Esophagus squamous epithelium (tissue), 5 donors: Measurements from ENCODE around the gene FAIM2. TPM values are rescaled to one million over a fixed set of nuclear protein-coding genes. Genes with fewer than 3 reads are reported as not detected.

Experiments
- DNase-seq: peaks from one replicate; lab custom pipeline; 2025; lab: John Stamatoyannopoulos, UW
- H3K27ac ChIP-seq, 4 donors: fragments of 200-600 bp; sonication (generic); one replicate each; pipeline ENCODE4 v1.5.1; 2016 to 2019; ENCODE audit warnings: mild to moderate bottlenecking in 1 of 4
- H3K27me3 ChIP-seq, 4 donors: fragments of 200-600 bp; sonication (generic); 1 replicate in 3 of 4; 2 replicates in 1 of 4; pipeline versions ENCODE4 v1.5.1 to v1.6.0; 2017 to 2021; ENCODE audit warnings: antibody characterized with exemption in 1 of 4
- H3K36me3 ChIP-seq, 3 donors: fragments of 200-600 bp; sonication (generic); one replicate each; pipeline ENCODE4 v1.5.1; 2016 to 2019
- H3K4me1 ChIP-seq, 3 donors: fragments of 200-600 bp; sonication (generic); one replicate each; pipeline ENCODE4 v1.5.1; 2017 to 2019
- H3K4me3 ChIP-seq, 4 donors: fragments of 200-600 bp; sonication (generic); 1 replicate in 3 of 4; 2 replicates in 1 of 4; pipeline ENCODE4 v1.5.1; 2016 to 2019; ENCODE audit warnings: mild to moderate bottlenecking in 2 of 4, moderate library complexity in 1 of 4
- H3K9me3 ChIP-seq, 3 donors: fragments of 200-600 bp; sonication (generic); one replicate each; pipeline ENCODE4 v1.5.1; 2016 to 2019
- CTCF ChIP-seq, 6 experiments: fragments of 450-650 bp in 4 of 6; fragments of 200-600 bp in 2 of 6; sonication (generic) in 2 of 6; IDR thresholded peaks; one replicate each; pipeline ENCODE4 v1.5.1; 2016 to 2019; ENCODE audit warnings: antibody characterized with exemption in 6 of 6, mild to moderate bottlenecking in 4 of 6, moderate library complexity in 4 of 6
- POLR2A ChIP-seq, 4 donors: fragments of 450-650 bp; IDR thresholded peaks; one replicate each; pipeline ENCODE4 v1.6.1; 2017; ENCODE audit warnings: antibody characterized with exemption in 4 of 4, mild to moderate bottlenecking in 4 of 4, moderate library complexity in 3 of 4
- WGBS, 2 donors: methylation state at CpG; one replicate each; pipeline ENCODE4 v1.1.5; 2018; 5-methylcytosine and 5-hydroxymethylcytosine counted together
- intact Hi-C: fragments of 100-400 bp; cut with DNase I; formaldehyde crosslinking; loops from one replicate; pipeline ENCODE4 v1.15.0; 2022
- total RNA-seq, 4 donors: library from RNA; depleted of rRNA; stranded (reverse); fragments of >200 nt; gene quantifications; one replicate each; pipeline ENCODE4 v1.1.0, GENCODE V29; 2016
- donor health status: DM: yes; HTN: yes; CAD: no.

The FAIM2 gene
- total RNA-seq, 4 donors from 2014 or later = 0.13 to 2.9 (median 0.23) TPM

- Histone ChIP-seq H3K27ac (peak overlapping the region; percentile 42 to 88 (median 84)), H3K36me3 (no peaks in the 10 kb centered on the region), H3K4me1 (peaks cover 22 to 82% (median 46%) of the 10 kb centered on the region in 3 donors), H3K4me3 (no peak overlapping the region), H3K9me3 (no peaks in the 10 kb centered on the region), H3K27me3 (no peaks in the 10 kb centered on the region)
- DNase-seq = no peak
- TF ChIP-seq POLR2A (IDR thresholded peaks at IDR 0.05) (no peak), CTCF (IDR thresholded peaks at IDR 0.05) (no peak)
- intact Hi-C loops = no loop called here
- WGBS, 2 donors = no CpG with 5 or more reads among the region's 1 CpG
Measured at GRCh38 chr12:49939707-49940106, 36.0 kb upstream of the FAIM2 start.

GRCh38 chr12:49939307-49939706 is 35.6 kb upstream of the FAIM2 start:
- Histone ChIP-seq H3K4me1 (peaks cover 22 to 84% (median 46%) of the 10 kb centered on the region in 3 donors), H3K27me3 (no peaks in the 10 kb centered on the region), H3K27ac (peak overlapping the region; percentile 42 to 88 (median 84)), H3K9me3 (no peaks in the 10 kb centered on the region), H3K36me3 (no peaks in the 10 kb centered on the region), H3K4me3 (no peak overlapping the region)
- TF ChIP-seq CTCF (IDR thresholded peaks at IDR 0.05) (no peak), POLR2A (IDR thresholded peaks at IDR 0.05) (no peak)
- intact Hi-C loops = no loop called here
- no peak for DNase-seq

GRCh38 chr12:49937639-49938300 is 34.1 kb upstream of the FAIM2 start:
- TF ChIP-seq CTCF (IDR thresholded peaks at IDR 0.05) (no peak), POLR2A (IDR thresholded peaks at IDR 0.05) (no peak)
- Histone ChIP-seq H3K27ac (peak overlapping the region; percentile 78 to 88 (median 84)), H3K4me3 (no peak overlapping the region), H3K9me3 (no peaks in the 10 kb centered on the region), H3K4me1 (peaks cover 15 to 85% (median 33%) of the 10 kb centered on the region in 3 donors), H3K27me3 (no peaks in the 10 kb centered on the region), H3K36me3 (no peaks in the 10 kb centered on the region)
- no peak for DNase-seq
- intact Hi-C loops = no loop called here
- 58 to 73% methylated on average over 7 to 8 of the region's 8 CpGs for WGBS, 2 donors

- H3K27ac ChIP-seq = peak overlapping the region; percentile 78 to 88 (median 84)
Measured at GRCh38 chr12:49936925-49937324, 33.2 kb upstream of the FAIM2 start.

More at GRCh38 chr12:49936925-49937324, 33.2 kb upstream of the FAIM2 start:
- Histone ChIP-seq H3K36me3 (no peaks in the 10 kb centered on the region), H3K9me3 (no peaks in the 10 kb centered on the region), H3K4me1 (peaks cover 20 to 85% (median 25%) of the 10 kb centered on the region in 3 donors), H3K27me3 (no peaks in the 10 kb centered on the region), H3K4me3 (no peak overlapping the region)
- WGBS, 2 donors = 37 to 38% methylated on average over 3 of the region's 3 CpGs
- no peak for DNase-seq
- intact Hi-C loops = no loop called here
- TF ChIP-seq CTCF (IDR thresholded peaks at IDR 0.05) (no peak), POLR2A (IDR thresholded peaks at IDR 0.05) (no peak)
